Rectal smooth muscle tissue (tissue), 1 donor: ENCODE measurements around the gene RBM42.

Experiments
- H3K27ac ChIP-seq: one replicate; pipeline ENCODE4 v1.7.0; 2013; ENCODE audit warnings: low read depth, low read length, inconsistent platforms
- H3K27me3 ChIP-seq: one replicate; pipeline ENCODE4 v1.7.0; 2013; ENCODE audit warnings: low read length; ENCODE audit not compliant: control insufficient read depth, insufficient read depth
- H3K36me3 ChIP-seq: one replicate; pipeline ENCODE4 v1.7.0; 2013; ENCODE audit warnings: low read length; ENCODE audit not compliant: control insufficient read depth, insufficient read depth
- H3K4me1 ChIP-seq: one replicate; pipeline ENCODE4 v1.7.0; 2013; ENCODE audit warnings: low read length; ENCODE audit not compliant: control insufficient read depth, insufficient read depth
- H3K4me3 ChIP-seq: one replicate; pipeline ENCODE4 v1.7.0; 2013; ENCODE audit warnings: low read length
- H3K9ac ChIP-seq: one replicate; pipeline ENCODE4 v1.7.0; 2013; ENCODE audit warnings: low read length

RBM42 gene

DNA sequence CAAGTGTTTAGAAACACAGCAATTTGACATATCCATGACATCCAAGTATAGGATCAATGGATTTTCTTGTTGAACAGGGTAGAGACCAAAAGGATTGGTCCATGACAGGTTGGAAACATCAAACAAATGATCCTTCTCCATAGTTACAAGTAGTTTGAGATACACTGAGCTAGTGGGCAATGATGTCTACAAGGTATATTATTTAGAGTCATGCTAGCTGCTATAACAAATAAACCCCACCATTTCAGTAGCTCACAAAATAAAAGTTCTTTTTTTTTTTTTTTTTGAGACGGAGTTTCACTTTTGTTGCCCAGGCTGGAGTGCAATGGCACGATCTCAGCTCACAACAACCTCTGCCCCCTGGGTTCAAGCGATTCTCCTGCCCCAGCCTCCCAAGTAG lies 21.2 kb upstream of the RBM42 start:
- H3K9ac ChIP-seq: no peak overlapping the region
- no peaks in the 10 kb centered on the region for H3K27me3 ChIP-seq
- H3K27ac ChIP-seq: no peak overlapping the region
- H3K36me3 ChIP-seq: no peaks in the 10 kb centered on the region
- no peaks in the 10 kb centered on the region for H3K4me1 ChIP-seq
- no peak overlapping the region for H3K4me3 ChIP-seq

DNA sequence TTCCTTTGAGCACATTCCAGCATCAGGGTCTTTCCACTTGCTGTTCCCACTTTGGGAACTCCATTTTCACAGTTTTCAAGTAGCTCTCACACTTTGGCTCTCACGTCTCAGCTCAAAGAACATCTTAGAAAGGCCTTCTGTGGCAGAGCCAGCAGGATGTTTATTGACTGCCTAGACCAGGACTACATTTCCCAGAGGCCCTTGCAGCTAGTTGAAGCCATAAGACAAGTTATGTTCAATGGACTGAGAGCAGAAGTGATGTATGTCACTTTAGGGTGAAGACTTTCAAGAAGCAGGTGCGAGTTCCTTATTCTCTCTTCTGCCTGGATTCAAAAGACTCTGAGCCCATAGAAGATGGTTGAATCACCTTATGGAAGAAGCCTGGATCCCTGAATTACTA lies 20.6 kb upstream of the RBM42 start:
- H3K36me3 ChIP-seq: no peaks in the 10 kb centered on the region
- no peak overlapping the region for H3K27ac ChIP-seq
- no peak overlapping the region for H3K9ac ChIP-seq
- no peaks in the 10 kb centered on the region for H3K27me3 ChIP-seq
- peaks cover 2% of the 10 kb centered on the region for H3K4me1 ChIP-seq
- H3K4me3 ChIP-seq: no peak overlapping the region

DNA sequence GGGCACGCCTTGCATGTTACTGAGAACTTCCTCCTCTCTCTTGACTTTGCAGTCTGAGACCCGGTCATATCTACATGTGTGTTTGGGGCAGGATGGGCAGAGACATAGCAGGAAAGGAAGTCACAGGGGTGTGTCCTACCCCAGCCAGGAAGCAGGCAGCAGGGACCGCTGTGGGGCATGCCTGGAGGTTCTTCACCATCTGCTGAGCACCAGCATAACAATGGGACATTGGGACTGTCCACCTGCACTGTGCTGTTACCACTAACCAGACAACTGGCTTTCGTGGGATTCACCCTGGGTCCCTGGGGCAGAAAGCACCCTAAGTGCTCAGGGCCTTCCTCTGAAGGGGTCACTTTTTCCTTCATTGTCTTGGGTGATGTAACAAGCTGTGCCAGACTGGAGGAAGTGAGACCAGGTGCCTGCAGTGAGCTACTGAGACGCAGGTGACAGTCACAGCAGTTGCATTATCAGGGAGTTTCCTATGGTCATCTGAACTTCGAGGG lies 18.9 kb upstream of the RBM42 start:
- no peak overlapping the region for H3K9ac ChIP-seq
- H3K36me3 ChIP-seq: no peaks in the 10 kb centered on the region
- no peak overlapping the region for H3K27ac ChIP-seq
- H3K4me1 ChIP-seq: peaks cover 2% of the 10 kb centered on the region
- no peaks in the 10 kb centered on the region for H3K27me3 ChIP-seq
- H3K4me3 ChIP-seq: no peak overlapping the region

DNA sequence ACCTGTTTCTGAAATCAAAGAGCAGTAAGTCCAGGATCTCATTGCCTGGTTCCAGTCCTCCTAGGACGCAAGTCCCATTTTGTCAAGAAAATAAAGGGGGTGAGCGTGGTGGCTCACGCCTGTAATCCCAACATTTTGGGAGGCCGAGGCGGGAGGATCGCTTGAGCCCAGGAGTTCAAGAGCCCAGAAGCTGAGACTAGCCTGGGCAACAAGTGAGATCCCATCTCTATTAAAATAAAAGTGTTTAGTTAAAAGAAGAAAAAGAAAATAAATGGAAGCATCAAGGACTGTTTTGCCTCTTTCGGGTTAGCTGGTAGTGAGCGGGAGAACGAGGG lies 16.6 kb upstream of the RBM42 start:
- peak overlapping the region; percentile 74 for H3K4me3 ChIP-seq
- no peak overlapping the region for H3K9ac ChIP-seq
- H3K27me3 ChIP-seq: no peaks in the 10 kb centered on the region
- peaks cover 2% of the 10 kb centered on the region for H3K4me1 ChIP-seq
- no peak overlapping the region for H3K27ac ChIP-seq
- H3K36me3 ChIP-seq: peaks cover 6% of the 10 kb centered on the region

DNA sequence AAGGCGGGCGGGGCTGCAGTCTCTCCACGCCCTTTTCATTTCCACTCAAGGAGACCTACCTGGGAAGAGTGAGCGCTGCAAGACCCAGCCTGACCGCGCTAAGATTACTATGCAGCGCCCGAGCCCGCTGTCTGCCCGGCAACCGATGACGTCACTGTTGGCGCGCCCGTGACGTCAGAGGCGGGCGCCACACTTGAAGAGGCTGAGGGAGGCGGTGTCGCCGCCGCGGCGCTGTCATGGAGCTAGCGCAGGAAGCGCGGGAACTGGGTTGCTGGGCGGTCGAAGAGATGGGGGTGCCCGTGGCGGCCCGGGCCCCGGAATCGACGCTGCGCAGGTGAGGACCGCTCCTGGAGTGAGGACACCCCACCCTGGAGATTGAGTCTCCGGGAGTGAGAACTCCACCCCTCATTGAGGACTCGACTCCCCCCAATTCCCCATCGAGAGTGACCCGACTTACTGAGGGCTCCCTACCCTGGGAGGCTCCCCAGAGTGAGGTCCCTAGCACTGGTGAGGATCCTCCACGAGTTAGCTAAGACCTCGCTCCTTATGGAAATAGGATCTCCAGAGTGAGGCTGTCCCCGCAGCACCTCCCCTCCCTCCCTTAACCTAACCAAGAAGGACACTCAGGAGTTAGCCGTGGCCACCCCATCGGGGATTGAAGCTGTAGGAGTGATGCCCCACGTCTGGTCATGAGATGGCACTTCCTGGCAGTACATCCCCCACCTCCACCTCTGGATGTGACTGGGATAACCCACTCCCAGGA lies 16.1 kb upstream of the RBM42 start, which contains the start of gene HAUS5:
HAUS5 (plus strand) TSS at position 177 of the 763 bp plus-strand sequence; CDS start at position 237, 60 bp downstream.
- H3K27me3 ChIP-seq: no peaks in the 10 kb centered on the region
- peak within 1 kb of the TSS; percentile 6 for H3K9ac ChIP-seq
- no peak within 1 kb of the TSS for H3K27ac ChIP-seq
- peak within 1 kb of the TSS; percentile 74 for H3K4me3 ChIP-seq
- H3K36me3 ChIP-seq: peaks cover 6% of the 10 kb centered on the region
- peaks cover 2% of the 10 kb centered on the region for H3K4me1 ChIP-seq

DNA sequence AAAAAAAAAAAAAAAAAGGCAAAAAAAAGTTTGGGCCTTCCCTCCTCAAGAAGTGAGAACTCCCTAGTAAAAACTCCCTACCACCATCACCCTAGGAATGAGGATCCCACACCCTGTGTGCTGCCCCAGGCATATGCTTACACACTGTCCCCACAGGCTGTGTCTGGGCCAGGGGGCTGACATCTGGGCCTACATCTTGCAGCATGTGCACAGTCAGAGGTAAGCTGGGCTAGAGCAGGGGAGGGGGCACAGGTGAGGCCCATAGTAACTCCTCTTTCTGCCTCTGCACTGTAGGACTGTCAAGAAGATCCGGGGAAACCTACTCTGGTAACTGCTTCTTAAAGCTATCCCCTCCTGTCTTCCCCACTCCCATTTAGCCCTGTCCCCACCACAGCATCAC lies 15.3 kb upstream of the RBM42 start:
- no peak overlapping the region for H3K4me3 ChIP-seq

DNA sequence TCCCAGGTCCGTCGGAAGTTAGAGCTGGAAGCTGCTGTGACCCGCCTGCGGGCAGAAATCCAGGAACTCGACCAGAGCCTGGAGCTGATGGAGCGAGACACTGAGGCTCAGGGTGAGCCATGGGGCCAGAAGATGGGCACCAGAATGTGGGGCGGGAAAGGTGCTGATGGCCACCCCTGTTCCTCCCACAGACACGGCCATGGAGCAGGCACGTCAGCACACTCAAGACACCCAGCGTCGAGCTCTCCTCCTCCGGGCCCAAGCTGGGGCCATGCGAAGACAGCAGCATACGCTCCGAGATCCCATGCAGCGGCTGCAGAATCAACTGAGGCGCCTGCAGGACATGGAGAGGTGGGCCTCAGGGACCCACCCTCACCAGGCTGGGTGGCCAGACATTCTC lies 13.8 kb upstream of the RBM42 start:
- Histone ChIP-seq H3K4me3 (no peak overlapping the region), H3K36me3 (peaks cover 6% of the 10 kb centered on the region), H3K27me3 (no peaks in the 10 kb centered on the region), H3K27ac (no peak overlapping the region), H3K4me1 (peaks cover 2% of the 10 kb centered on the region), H3K9ac (no peak overlapping the region)

More for the DNA sequence above, 15.3 kb upstream of the RBM42 start:
- Histone ChIP-seq H3K36me3 (peaks cover 6% of the 10 kb centered on the region), H3K27me3 (no peaks in the 10 kb centered on the region), H3K27ac (no peak overlapping the region), H3K4me1 (peaks cover 2% of the 10 kb centered on the region), H3K9ac (no peak overlapping the region)

DNA sequence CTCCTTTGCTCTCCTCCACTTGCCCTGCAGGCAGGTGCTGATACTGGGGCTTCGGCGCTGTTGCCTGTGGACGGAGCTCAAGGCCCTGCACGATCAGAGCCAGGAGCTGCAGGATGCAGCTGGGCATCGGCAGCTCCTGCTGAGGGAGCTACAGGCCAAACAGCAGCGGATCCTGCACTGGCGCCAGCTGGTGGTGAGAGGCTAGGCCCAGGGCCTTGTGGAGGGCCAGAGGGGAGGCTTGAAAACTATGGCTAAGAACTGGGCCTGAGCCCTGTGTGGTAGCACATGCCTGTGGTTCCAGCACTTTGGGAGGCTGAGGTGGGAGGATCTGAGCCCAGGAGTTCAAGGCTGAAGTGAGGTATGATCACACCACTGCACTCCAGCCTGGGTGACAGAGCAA lies 10.0 kb upstream of the RBM42 start:
- Histone ChIP-seq H3K9ac (no peak overlapping the region), H3K27me3 (no peaks in the 10 kb centered on the region), H3K27ac (no peak overlapping the region), H3K4me3 (no peak overlapping the region), H3K4me1 (no peaks in the 10 kb centered on the region), H3K36me3 (peaks cover 6% of the 10 kb centered on the region)

DNA sequence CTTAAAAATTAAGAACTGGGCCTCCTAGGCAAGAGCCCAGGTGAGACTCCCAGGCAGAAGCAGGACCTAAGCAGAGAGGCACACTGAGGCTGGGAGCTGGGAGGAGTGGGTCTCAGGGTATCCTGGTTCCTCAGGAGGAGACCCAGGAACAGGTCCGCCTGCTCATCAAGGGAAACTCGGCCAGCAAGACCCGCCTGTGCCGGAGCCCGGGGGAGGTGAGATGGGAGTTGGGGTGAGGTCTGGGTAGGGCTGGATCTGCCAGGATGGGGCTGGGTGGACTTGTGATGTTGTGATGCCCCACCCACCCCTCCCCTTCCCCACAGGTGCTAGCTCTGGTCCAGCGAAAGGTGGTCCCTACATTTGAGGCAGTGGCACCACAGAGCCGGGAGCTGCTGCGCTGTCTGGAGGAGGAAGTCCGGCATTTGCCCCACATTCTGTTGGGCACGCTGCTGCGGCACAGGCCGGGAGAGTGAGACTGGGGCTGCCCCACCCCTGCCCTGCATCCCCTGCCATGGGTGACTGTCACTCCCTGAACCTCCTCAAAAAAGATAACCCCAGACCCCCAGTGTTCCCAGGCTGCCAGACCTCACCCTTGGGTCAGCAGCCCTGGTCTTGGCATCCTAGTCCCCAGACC lies 9.4 kb upstream of the RBM42 start:
- H3K9ac ChIP-seq: no peak overlapping the region
- H3K4me3 ChIP-seq: no peak overlapping the region
- H3K4me1 ChIP-seq: no peaks in the 10 kb centered on the region
- H3K27ac ChIP-seq: no peak overlapping the region
- peaks cover 6% of the 10 kb centered on the region for H3K36me3 ChIP-seq
- no peaks in the 10 kb centered on the region for H3K27me3 ChIP-seq

DNA sequence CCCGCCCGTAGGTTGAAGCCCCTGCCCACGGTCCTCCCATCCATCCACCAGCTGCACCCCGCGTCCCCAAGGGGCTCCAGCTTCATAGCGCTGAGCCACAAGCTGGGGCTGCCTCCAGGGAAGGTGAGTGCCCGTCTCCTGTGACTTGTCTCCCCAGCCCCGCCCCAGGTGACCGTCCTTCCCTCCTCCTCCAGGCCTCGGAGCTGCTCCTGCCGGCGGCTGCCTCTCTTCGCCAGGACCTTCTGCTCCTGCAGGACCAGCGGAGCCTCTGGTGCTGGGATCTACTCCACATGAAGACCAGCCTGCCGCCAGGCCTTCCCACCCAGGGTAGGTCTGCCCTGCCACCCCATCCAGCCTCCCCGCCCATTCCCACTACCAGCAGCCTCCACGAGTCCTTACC lies 8.8 kb upstream of the RBM42 start:
- Histone ChIP-seq H3K36me3 (peaks cover 6% of the 10 kb centered on the region), H3K4me3 (no peak overlapping the region), H3K27ac (no peak overlapping the region), H3K9ac (no peak overlapping the region), H3K27me3 (no peaks in the 10 kb centered on the region), H3K4me1 (no peaks in the 10 kb centered on the region)

DNA sequence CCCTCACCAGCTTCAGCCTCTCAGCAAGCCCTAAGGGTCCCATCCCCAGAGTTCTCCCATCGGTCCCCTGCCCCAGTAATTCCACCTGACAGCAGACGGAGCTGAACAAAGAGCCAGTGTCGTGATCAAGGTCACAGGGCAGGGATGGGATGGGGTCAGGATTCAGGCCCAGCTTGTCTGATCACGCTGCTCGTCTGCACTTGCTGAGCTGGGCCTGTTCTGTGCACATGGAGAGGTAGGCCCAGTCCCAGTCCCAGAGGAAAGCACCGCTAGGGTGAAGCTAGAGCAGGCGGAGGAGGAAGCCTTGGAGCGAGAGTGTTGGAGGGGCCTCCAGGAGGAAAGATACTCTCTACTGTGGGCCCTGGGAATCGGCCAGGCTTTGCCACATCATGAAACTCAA lies 7.1 kb upstream of the RBM42 start:
- H3K9ac ChIP-seq: no peak overlapping the region
- H3K27ac ChIP-seq: no peak overlapping the region
- H3K4me3 ChIP-seq: no peak overlapping the region
- H3K4me1 ChIP-seq: no peaks in the 10 kb centered on the region
- no peaks in the 10 kb centered on the region for H3K27me3 ChIP-seq
- H3K36me3 ChIP-seq: peaks cover 2% of the 10 kb centered on the region

DNA sequence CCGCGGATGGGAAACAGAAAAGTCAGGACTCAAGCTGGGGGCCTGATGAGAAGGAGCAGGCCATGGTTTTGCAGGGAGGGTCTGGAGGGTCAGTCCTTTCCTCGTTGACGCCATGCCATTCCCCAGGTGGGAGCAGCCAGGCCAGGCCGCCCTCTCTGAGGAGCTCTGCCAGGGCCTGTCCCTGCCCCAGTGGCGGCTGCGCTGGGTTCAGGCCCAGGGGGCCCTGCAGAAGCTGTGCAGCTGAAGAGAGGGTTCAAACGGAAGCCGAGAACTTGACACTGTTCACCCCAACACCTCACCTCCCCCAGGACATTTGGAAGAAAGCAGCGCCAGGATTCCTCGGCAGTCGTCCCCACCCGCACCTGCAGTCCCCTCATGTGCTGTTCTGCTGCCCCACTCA lies 6.1 kb upstream of the RBM42 start:
- H3K4me1 ChIP-seq: no peaks in the 10 kb centered on the region
- no peaks in the 10 kb centered on the region for H3K36me3 ChIP-seq
- no peak overlapping the region for H3K27ac ChIP-seq
- no peak overlapping the region for H3K4me3 ChIP-seq
- H3K9ac ChIP-seq: no peak overlapping the region
- H3K27me3 ChIP-seq: no peaks in the 10 kb centered on the region
